ENCODE results near the gene LLGL1.

Gene LLGL1

DNA sequence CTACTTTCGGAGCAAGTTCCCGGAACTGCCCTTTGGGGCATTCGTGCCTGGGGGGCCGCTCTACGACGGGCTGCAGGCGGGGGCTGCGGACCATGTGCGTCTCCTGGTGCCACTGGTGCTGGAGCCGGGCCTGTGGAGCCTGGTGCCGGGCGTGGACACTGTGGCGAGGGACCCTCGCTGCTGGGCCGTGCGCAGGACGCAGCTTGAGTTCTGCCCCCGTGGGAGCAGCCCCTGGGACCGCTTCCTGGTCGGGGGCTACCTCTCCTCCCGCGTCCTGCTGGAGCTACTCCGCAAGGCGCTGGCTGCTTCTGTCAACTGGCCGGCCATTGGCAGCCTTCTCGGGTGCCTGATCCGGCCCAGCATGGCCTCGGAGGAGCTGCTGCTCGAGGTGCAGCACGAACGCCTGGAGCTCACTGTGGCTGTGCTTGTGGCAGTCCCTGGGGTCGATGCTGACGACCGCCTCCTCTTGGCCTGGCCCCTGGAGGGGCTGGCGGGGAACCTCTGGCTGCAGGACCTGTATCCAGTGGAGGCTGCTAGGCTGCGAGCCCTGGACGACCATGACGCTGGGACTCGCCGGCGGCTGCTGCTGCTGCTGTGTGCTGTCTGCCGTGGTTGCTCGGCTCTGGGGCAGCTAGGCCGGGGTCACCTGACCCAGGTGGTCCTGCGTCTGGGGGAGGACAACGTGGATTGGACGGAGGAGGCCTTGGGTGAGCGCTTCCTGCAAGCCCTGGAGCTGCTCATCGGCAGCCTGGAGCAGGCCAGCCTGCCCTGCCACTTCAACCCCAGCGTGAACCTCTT is 38.6 kb downstream of the LLGL1 start:
- TF ChIP-seq, protein P1, sequence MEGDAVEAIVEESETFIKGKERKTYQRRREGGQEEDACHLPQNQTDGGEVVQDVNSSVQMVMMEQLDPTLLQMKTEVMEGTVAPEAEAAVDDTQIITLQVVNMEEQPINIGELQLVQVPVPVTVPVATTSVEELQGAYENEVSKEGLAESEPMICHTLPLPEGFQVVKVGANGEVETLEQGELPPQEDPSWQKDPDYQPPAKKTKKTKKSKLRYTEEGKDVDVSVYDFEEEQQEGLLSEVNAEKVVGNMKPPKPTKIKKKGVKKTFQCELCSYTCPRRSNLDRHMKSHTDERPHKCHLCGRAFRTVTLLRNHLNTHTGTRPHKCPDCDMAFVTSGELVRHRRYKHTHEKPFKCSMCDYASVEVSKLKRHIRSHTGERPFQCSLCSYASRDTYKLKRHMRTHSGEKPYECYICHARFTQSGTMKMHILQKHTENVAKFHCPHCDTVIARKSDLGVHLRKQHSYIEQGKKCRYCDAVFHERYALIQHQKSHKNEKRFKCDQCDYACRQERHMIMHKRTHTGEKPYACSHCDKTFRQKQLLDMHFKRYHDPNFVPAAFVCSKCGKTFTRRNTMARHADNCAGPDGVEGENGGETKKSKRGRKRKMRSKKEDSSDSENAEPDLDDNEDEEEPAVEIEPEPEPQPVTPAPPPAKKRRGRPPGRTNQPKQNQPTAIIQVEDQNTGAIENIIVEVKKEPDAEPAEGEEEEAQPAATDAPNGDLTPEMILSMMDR (conservative IDR thresholded peaks at IDR 0.05), result no peak
- no peak overlapping the region for H3K27ac ChIP-seq

- H3K27ac ChIP-seq, result no peak overlapping the region
- TF ChIP-seq, protein P1 (conservative IDR thresholded peaks at IDR 0.05), result no peak
Measured at GRCh38 chr17:18267366-18267765, 41.9 kb downstream of the LLGL1 start.

DNA sequence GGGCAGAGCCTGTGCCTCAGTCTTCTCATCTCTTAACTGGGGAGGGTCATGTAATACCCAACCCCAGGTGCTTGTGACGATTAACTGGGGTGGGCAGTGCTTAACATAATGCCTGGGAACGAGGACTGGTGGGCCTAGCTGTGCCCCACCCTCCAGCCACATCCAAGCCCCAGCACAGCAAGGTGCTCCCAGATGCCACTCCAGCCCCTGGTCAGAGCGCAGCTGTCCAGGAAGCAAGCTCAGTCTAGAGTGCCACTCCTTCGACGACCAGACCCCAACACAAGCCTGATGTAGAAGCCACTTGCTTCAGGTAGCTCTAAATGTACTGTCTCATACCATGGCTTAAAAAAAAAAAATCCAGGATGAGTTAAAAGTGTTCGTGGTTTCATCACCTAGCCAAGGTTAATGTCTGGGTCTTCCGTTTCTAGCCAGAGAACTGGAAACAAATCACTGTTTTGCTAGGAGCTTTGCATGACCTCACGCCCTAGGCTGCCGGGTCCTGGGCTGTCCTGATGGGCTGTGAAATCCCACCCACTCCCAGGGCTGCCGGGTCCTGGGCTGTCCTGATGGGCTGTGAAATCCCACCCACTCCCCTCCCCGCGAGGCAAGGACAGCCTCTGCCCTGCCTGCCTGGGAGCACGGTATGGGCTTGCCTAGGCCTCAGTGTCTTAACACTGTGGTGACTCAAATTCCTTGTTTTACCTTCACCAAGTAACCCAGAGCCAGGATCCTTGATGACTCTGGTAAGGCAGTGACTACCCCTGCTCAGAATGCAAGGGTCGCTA is 42.7 kb downstream of the LLGL1 start:
- no peak overlapping the region for H3K27ac ChIP-seq

DNA sequence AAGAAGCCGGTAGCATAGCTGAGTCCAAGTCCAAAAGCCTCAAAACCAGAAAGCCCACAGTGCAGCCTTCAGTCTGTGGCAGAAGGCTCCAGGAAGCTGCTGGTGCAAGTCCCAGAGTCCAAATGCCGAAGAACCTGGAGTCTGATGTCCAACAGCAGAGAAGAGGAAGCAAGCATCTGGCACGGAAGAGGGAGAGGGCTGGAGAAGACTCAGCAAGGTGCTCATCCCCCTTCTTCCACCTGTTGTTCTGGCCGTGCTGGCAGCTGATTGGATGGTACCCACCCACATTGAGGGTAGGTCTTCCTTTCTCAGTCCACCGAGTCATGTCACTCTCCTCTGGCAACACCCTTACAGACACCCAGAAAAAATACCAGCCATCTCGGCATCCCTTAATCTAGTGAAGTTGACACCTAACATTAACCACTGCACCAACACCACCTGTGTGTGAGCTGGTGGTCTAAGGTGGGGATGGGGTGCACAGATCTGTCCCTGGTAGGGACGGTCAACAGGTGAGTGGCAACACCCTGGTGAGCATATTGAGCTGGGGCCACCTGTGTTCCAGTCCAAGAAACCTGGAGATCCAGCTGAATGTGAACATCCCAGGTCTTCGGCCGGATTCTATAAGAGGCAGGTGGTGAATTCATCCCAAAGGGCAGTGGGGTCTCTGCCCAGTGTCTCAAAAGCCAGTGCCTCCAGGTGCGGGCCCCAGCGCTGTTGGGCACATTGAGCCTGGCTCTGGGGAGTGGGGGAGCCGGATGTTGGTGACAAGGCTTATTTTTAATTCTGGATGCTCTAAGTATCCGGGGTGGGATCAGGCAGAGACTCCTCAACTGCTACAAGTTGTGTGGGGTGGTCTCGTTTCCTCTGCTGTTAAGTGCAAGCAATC is 44.9 kb downstream of the LLGL1 start:
- TF ChIP-seq, protein P1 (conservative IDR thresholded peaks at IDR 0.05), result no peak
- H3K27ac ChIP-seq, result no peak overlapping the region

More for the DNA sequence above, 42.7 kb downstream of the LLGL1 start:
- TF ChIP-seq, protein P1 (conservative IDR thresholded peaks at IDR 0.05), result no peak

- TF ChIP-seq, protein P1 (conservative IDR thresholded peaks at IDR 0.05), result no peak
Measured at GRCh38 chr17:18277076-18277475, 51.6 kb downstream of the LLGL1 start.

DNA sequence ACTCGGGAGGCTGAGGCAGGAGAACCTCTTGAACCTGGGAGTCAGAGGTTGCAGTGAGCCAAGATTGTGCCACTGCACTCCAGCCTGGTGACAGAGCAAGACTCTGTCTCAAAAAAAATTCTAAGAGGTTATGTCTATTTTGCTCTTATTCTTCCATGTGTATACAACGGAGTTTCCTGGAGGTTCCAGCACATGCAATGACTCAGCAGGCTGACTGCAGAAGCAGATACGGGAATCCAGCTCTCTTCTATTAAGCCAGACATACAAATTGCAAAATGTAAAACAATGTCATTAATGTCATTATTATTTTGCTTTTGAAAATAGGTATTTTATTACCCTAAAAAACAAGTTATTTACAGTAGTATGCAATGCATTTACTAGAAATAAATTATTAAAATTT is 53.4 kb downstream of the LLGL1 start:
- H3K27ac ChIP-seq, result no peak overlapping the region
- TF ChIP-seq, protein P1 (conservative IDR thresholded peaks at IDR 0.05), result no peak

More at GRCh38 chr17:18277076-18277475, 51.6 kb downstream of the LLGL1 start:
- no peak overlapping the region for H3K27ac ChIP-seq

All from VCaP (cell line).